Sciatic nerve (tissue), 2 donors: ENCODE measurements around the gene ADGRE3. TPM values are rescaled to one million over a fixed set of nuclear protein-coding genes. Genes with fewer than 3 reads are reported as not detected.
"Not testable (repeated sequence)": the region's sequence is repeated elsewhere in the genome, so short reads cannot be mapped to it uniquely, and the experiment has no call there.

ENCODE experiments used
- ATAC-seq: fragments of 200-7000 bp; cut with Tn5 transposase; one replicate; pipeline ENCODE4 v1.9.1; 2020; ENCODE audit warnings: mild to moderate bottlenecking, moderate library complexity
- DNase-seq: peaks from one replicate; pipeline ENCODE4 v3.0.0-alpha.2; 2020; ENCODE audit warnings: low spot score
- intact Hi-C: fragments of 100-400 bp; cut with DNase I; formaldehyde crosslinking; loops from one replicate; pipeline ENCODE4 v1.14.2; 2022
- total RNA-seq: library from RNA; stranded (reverse); fragmentation: NEBNext Ultra II Directional; extraction: Animal tissue kit (Norgen Biotek cat#: 25700); gene quantifications from one replicate; pipeline ENCODE4 v1.2.1, GENCODE V29; 2021
- donor health status: DM: no; HTN: no; CAD: no.
- donor health status: DM: no; HTN: no; CAD: no.

The ADGRE3 gene
- total RNA-seq, 1 donor from 2014 or later, result 1.9 TPM

GRCh38 chr19:14613399-14614098 is 61.1 kb downstream of the ADGRE3 start:
- ATAC-seq, DNase-seq, intact Hi-C loops: not testable (repeated sequence)

- intact Hi-C loops, result no loop called here
- no peak for ATAC-seq
- DNase-seq, result no peak
Observed at GRCh38 chr19:14612657-14613056, 62.0 kb downstream of the ADGRE3 start.

GRCh38 chr19:14612242-14612641 is 62.4 kb downstream of the ADGRE3 start:
- intact Hi-C loops, DNase-seq, ATAC-seq: not testable (repeated sequence)

- ATAC-seq (no peak), DNase-seq (no peak)
- intact Hi-C loops, result no loop called here
Observed at GRCh38 chr19:14611051-14611450, 63.6 kb downstream of the ADGRE3 start.

GRCh38 chr19:14606627-14607026 is 68.0 kb downstream of the ADGRE3 start:
- intact Hi-C loops, result loop anchor here (5.0 kb wide), 1 partner anchor 51 kb away; no protein-coding TSS in a partner anchor
- ATAC-seq (no peak), DNase-seq (no peak)

GRCh38 chr19:14603990-14604387 is 70.7 kb downstream of the ADGRE3 start:
- DNase-seq (no peak), ATAC-seq (no peak)
- intact Hi-C loops, result loop anchor here (1.0 kb wide), 1 partner anchor 19 kb away; no protein-coding TSS in a partner anchor

GRCh38 chr19:14599548-14600147 is 75.0 kb downstream of the ADGRE3 start:
- intact Hi-C loops, result no loop called here
- ATAC-seq (no peak), DNase-seq (no peak)

- intact Hi-C loops, result no loop called here
- DNase-seq, result no peak
- ATAC-seq, result no peak
Observed at GRCh38 chr19:14595558-14595957, 79.1 kb downstream of the ADGRE3 start.

- ATAC-seq, intact Hi-C loops, DNase-seq: not testable (repeated sequence)
Observed at GRCh38 chr19:14589433-14589832, 85.2 kb downstream of the ADGRE3 start.

GRCh38 chr19:14585187-14585586 is 89.5 kb downstream of the ADGRE3 start:
- DNase-seq, intact Hi-C loops, ATAC-seq: not testable (repeated sequence)

- ATAC-seq, DNase-seq, intact Hi-C loops: not testable (repeated sequence)
Observed at GRCh38 chr19:14584372-14584771, 90.3 kb downstream of the ADGRE3 start.

- DNase-seq (no peak), ATAC-seq (no peak)
- intact Hi-C loops, result no loop called here
Observed at GRCh38 chr19:14582894-14583340, 91.7 kb downstream of the ADGRE3 start, which contains the start of gene CLEC17A. CLEC17A (plus strand) TSS chr19:14583084; CDS start chr19:14583161, 77 bp downstream.

- ATAC-seq, result no peak
- no peak for DNase-seq
- intact Hi-C loops, result no loop called here
Observed at GRCh38 chr19:14580623-14581237, 93.9 kb downstream of the ADGRE3 start.

GRCh38 chr19:14577885-14578427 is 96.7 kb downstream of the ADGRE3 start:
- DNase-seq, result no peak
- intact Hi-C loops, result no loop called here
- no peak for ATAC-seq

GRCh38 chr19:14577264-14577663 is 97.4 kb downstream of the ADGRE3 start:
- no peak for DNase-seq
- ATAC-seq, result no peak
- intact Hi-C loops, result no loop called here

- intact Hi-C loops, result no loop called here
- DNase-seq, result no peak
- ATAC-seq, result no peak
Observed at GRCh38 chr19:14576363-14576762, 98.3 kb downstream of the ADGRE3 start.

- DNase-seq (no peak), ATAC-seq (no peak)
- intact Hi-C loops, result no loop called here
Observed at GRCh38 chr19:14575428-14575980, 99.1 kb downstream of the ADGRE3 start.

GRCh38 chr19:14571695-14572490 is 102.8 kb downstream of the ADGRE3 start, which contains the start of gene NDUFB7:
NDUFB7 (minus strand) TSS chr19:14572066; CDS start chr19:14572000, 66 bp downstream.
- ATAC-seq (peak; percentile 98), DNase-seq (peak; percentile 92)
- intact Hi-C loops, result no loop called here
